GM18870 (cell line): ENCODE measurements around the gene EHBP1L1.

ENCODE experiments used
- ATAC-seq: cut with Tn5 transposase; IDR thresholded peaks from one replicate; pipeline ENCODE4 v1.9.1; 2021; ENCODE audit warnings: moderate library complexity; ENCODE audit not compliant: unreplicated experiment

Gene EHBP1L1

DNA sequence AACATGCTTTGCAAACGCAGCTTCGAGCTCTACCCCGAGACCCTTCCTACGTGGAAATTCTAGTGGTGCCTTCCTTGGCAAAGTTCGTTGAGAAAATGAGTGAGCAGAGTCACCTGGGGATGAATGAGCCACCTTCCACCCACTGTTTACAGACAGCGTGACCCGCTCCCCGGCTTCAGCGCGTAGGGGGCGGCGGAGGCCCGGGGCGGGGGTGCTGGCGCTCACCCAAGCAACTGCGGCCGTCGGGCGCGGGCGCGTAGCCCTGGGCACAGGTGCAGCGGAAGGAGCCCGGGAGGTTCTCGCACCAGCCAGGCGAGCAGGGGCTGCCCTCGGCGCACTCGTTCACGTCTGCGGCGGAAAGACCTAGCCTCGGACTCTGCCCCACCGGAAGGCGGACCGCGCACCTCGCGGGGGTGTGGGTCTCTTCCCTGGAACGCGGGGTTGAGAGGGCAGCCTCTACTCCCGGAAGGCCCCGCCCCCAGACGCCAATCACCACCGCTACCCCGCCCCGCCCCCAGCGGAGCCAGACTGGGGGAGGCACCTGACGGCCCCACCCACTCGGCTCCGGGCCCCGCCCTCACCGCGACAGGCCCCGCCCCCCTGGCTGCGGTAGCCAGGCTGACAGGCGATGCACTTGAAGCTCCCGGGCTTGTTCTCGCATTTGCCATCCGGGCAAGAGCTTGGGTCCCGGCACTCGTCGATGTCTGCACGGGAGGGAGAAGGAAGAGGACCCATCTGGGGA lies 29.5 kb upstream of the EHBP1L1 start:
- no peak for ATAC-seq

DNA sequence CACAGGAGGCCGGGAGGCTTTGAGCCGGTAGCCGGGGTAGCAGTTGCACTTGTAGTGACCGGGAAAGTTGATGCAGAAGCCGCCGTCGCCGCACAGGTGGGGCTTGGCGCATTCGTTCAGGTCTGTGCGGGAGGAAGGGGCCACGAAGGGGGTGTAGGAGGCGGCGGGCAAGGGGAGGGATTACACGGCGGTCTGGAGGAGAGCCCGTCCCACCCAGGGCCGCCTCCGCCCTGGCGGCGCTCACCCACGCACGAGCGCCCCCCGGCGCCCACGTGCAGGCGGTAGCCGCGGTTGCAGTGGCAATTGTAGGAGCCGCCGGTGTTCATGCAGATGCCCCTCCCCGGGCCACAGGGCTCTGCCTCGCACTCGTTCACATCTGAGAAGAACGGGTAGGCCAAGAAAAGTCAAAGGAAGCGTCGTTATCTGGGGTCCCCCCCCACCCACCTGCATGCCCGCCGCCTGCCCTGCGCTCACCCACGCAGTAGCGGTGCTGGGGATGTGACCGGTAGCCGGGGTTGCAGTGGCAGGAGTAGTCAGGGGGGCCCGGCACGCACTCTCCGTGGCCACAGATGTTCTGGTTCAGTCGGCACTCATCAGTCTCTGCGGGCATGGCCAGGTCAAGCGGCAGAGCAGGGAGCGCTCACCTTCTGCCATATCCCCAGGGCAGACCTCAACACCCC lies 28.3 kb upstream of the EHBP1L1 start:
- no peak for ATAC-seq

DNA sequence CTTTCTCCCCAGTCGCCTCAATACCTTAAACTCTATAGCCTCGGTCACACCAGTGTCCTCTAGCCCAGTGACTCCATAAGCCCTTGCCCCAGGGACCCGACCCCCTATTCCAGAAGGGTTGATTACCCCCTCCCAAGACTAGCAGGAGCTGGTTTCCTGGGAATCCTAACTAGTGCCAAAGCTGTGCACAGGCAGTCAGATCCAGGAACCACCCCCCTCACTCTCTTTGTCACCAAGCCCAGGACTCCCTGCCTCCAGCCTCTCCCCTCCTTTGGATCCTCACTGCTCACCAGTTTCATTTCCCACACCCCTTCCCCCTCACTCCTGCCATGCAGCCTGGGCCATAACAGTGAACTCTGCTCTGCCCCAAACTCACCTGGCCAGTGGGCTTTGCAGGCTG lies 27.5 kb upstream of the EHBP1L1 start:
- ATAC-seq = no peak

- ATAC-seq = no peak
Measured at GRCh38 chr11:65549096-65549495, 26.8 kb upstream of the EHBP1L1 start.

- ATAC-seq = peak; percentile 55
Measured at GRCh38 chr11:65551572-65552387, 24.1 kb upstream of the EHBP1L1 start.

GRCh38 chr11:65552388-65552951 lies 23.4 kb upstream of the EHBP1L1 start:
- no peak for ATAC-seq

DNA sequence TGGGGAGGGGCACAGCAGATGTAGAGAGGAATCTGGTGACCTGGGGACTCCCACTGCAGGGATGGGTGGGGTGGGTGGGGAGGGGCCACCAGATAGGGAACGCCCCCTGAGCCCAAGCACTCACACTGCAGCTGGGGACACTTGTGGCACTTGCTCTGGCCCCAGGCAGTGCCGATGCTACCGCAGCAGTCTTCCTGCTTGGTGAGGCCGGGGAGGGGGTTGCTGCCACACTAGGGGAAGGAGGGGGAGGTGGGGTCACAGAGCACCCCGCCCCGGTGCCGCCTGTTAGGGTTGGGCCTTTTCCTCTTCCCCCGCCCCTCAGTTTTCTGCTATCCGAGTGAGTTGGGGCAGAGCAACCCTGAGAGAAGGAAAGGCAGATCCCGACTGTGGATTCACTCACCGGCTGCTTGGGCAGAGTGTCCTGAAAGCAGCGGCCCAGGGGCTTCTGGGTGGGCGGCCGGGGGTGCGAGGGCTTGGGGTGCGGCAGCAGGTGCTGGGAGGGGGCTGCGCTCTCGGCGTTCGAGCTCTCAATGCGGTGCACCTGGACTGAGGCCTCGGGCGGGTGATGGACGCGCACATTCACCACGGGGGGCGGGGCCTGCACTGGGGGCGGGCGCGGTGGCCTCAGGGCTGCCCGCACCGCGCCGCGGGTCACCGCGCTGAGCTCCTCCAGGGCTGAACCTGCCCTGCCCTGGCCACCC lies 22.4 kb upstream of the EHBP1L1 start:
- no peak for ATAC-seq

DNA sequence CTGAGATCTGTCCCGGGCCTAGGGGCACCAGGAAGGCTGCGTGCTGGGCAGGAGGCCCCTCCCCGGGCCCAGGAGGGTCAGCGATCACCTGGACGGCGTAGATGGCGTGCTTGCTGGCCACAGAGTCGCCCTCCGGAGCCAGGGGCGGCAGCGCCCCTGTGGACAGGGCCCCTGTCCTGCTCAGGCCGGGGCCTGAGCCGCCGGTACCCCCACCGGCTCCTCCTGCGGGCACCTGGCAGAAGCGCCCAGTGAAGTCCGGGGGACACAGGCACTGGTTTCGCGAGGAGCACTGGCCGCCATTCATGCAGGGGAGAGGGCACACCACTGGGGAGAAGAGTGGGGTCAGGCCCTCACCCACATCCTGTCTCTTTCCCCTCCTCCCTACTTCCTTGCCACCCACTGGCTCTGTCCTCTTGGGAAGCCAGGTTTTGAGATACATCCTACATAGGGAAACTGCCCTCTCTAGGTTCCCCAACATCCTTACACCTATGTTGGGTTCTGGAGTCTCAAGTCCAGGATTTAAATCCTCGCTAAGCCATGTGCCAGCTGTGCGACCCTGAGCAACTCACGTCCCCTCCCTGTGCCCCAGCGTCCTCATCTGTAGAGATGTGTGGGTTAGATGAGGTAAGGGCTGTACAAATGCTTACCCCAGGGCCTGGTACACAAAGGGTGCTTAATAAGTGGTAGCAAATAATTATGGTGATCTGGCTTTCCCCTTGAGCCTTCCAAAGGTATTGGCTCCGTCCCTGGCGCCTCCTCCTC lies 21.6 kb upstream of the EHBP1L1 start:
- no peak for ATAC-seq

GRCh38 chr11:65554842-65555430 lies 20.9 kb upstream of the EHBP1L1 start:
- no peak for ATAC-seq

GRCh38 chr11:65555693-65556231 lies 20.1 kb upstream of the EHBP1L1 start:
- ATAC-seq = no peak

DNA sequence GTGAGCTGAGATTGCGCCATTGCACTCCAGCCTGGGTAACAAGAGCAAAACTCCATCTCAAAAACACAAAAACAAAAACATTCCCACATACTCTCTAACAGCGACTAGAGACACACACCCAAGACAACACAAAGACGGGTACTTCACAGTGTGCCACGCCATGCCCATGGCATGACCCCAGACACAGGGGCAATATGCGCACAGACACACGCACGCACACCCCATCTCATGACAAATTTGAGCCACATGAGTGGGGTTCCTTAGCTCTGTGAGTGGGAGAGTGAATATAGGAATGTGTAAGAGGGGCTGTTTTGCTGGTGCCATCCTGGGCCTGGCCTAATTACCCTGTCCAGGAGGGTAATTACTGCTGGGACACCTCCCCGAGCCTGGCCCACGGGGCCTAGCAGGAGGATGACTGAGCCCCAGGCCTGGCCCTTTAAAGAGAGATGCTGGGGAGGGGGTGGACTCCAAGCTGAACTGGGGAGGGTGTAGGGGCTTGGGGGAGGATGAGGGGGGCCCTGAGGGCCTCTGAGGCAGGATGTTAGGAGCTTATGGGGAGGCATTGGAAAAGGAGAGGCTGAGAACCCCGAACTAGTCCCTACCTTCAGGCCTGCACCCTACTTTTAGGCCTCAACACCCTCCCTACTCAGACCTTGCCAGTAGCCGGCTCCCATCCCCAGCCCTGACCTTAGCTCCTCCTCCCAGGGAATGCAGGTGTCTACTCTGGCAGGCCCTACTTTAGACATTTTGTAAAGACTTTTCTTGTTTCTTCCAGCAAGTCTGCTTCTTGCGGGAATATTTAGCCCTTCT lies 19.2 kb upstream of the EHBP1L1 start:
- no peak for ATAC-seq

GRCh38 chr11:65557280-65558001 lies 18.4 kb upstream of the EHBP1L1 start:
- ATAC-seq = no peak

GRCh38 chr11:65558002-65558929 lies 17.6 kb upstream of the EHBP1L1 start, which contains the start of gene LTBP3:
LTBP3 (minus strand) TSS chr11:65558359; CDS start chr11:65557959, 400 bp downstream.
- ATAC-seq = no peak

GRCh38 chr11:65558930-65559509 lies 16.8 kb upstream of the EHBP1L1 start:
- no peak for ATAC-seq

DNA sequence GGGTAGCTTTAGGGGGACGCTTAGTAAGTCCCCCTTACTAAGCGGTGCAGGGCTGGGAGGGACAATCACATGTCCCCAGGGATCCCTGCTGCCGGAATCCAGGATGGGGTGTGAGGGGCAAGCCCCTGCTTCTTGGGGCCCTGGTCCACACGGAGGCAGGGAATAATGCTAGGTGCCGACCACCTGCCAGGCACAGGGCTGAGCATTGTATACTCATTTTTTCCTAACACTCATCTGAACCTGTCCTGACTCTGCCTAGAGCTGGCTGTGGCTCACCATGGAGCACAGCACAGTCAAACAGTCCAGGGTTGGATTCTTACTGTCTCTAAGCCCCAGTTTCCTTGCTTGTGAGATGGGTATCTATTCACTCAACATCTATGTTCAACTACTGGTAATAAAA lies 16.3 kb upstream of the EHBP1L1 start:
- no peak for ATAC-seq

DNA sequence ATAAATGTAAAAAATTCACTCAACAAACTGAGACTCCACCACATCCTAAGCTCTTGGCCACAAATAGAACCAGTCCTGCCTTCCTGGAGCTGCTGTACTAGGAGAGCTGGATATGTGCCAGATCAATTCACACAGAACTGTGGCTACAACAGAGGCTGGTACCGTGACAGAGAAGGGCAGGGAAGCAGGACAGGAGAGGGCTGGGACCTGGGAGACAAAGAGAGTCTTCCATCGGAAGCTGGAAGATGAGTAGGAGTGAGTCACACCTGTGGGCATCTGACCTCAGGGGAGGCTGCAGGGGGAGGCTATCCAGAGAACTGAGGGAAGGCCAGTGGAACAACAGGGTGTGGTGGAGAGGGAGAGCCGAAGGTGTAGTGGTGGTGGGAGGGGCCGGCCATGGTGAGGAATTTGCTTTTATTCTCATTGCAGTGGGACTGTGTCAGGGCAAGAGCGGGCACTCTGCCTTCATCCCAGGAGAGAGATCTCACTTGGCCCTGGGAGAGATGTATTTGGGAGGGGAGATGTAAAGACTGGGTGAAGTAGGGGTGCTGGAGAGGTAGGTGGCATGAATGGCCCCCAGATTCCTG lies 15.8 kb upstream of the EHBP1L1 start:
- no peak for ATAC-seq
